GM12878 (cell line): ENCODE results near the gene EME2. TPM values are rescaled to one million over a fixed set of nuclear protein-coding genes. Genes with fewer than 3 reads are reported as not detected.

Experiments used
- ATAC-seq: fragments of 200-7000 bp; cut with Tn5 transposase; 3 replicates; pipeline ENCODE4 v1.9.1; 2020; ENCODE audit warnings: mild to moderate bottlenecking, moderate library complexity
- BruUV-seq: library from RNA; stranded (reverse); fragments of 400-500 nt; replicated peaks from 2 replicates; lab custom pipeline; 2021; lab: Mats Ljungman, UMichigan
- CTCF ChIA-PET: fragments of 300-600 bp; sonication (Branson Sonifier 250); formaldehyde crosslinking; extraction: SDS; loops from one replicate; lab custom pipeline; 2021; ENCODE audit warnings: inconsistent platforms; lab: Yijun Ruan, JAX
- POLR2A ChIA-PET: fragments of 350-600 bp; formaldehyde crosslinking; extraction: SDS; loops from one replicate; lab custom pipeline; 2021; ENCODE audit warnings: inconsistent platforms; lab: Charles Lee
- RAD21 ChIA-PET: fragments of 300-600 bp; sonication (Branson Sonifier 250); formaldehyde crosslinking; loops from one replicate; lab custom pipeline; 2023; ENCODE audit warnings: antibody characterized with exemption; ENCODE audit not compliant: unreplicated experiment; lab: Charles Lee
- SMC1A ChIA-PET: fragments of 300-600 bp; sonication (Branson Sonifier 250); formaldehyde crosslinking; loops from one replicate; lab custom pipeline; 2023; ENCODE audit not compliant: unreplicated experiment, uncharacterized antibody; lab: Charles Lee
- DNase-seq: peaks from one replicate; pipeline ENCODE4 v3.0.0-alpha.2; 2011; ENCODE audit warnings: low read depth, low spot score
- FAIRE-seq: peaks from 3 replicates; lab custom pipeline; 2011; peaks lifted over from hg19 to GRCh38; lab: Jason Lieb, UNC
- H2AFZ ChIP-seq: 2 replicates; pipeline ENCODE4 v1.6.0; 2011; ENCODE audit warnings: low read depth, low read length, control low read depth; ENCODE audit not compliant: control insufficient read depth
- H3K27ac ChIP-seq: 2 replicates; pipeline ENCODE4 v1.5.1; 2011; ENCODE audit warnings: control low read depth; ENCODE audit not compliant: control insufficient read depth, insufficient read depth
- H3K27me3 ChIP-seq, 2 experiments: replicated peaks in 1 of 2; 2 replicates each; pipeline versions ENCODE4 v1.6.0 to v1.6.1; 2011; ENCODE audit warnings: low read length in 1 of 2; ENCODE audit not compliant: control insufficient read depth in 2 of 2, insufficient read depth in 2 of 2
- H3K36me3 ChIP-seq, 2 experiments: 2 replicates each; pipeline ENCODE4 v1.5.1; 2011; ENCODE audit warnings: low read length in 1 of 2; ENCODE audit not compliant: control insufficient read depth in 2 of 2, insufficient read depth in 2 of 2
- H3K4me1 ChIP-seq: 2 replicates; pipeline ENCODE4 v1.6.1; 2011; ENCODE audit warnings: mild to moderate bottlenecking, low read length, moderate library complexity, mixed read lengths; ENCODE audit not compliant: control insufficient read depth, insufficient read depth
- H3K4me2 ChIP-seq: 2 replicates; pipeline ENCODE4 v1.6.0; 2011; ENCODE audit warnings: control low read depth; ENCODE audit not compliant: control insufficient read depth, insufficient read depth
- H3K4me3 ChIP-seq: fragments of 200-600 bp; sonication (generic); 2 replicates; pipeline ENCODE4 v1.5.1; 2016
- H3K79me2 ChIP-seq: 2 replicates; pipeline ENCODE4 v1.6.0; 2011; ENCODE audit warnings: low read length; ENCODE audit not compliant: control insufficient read depth, insufficient read depth
- H3K9ac ChIP-seq: 2 replicates; pipeline ENCODE4 v1.8.0; 2011; ENCODE audit warnings: low read length, control low read depth, mixed read lengths; ENCODE audit not compliant: control insufficient read depth, insufficient read depth
- H3K9me3 ChIP-seq: replicated peaks from 3 replicates; pipeline ENCODE4 v1.5.1; 2011; ENCODE audit warnings: mild to moderate bottlenecking, low read length; ENCODE audit not compliant: control insufficient read depth, insufficient read depth
- H4K20me1 ChIP-seq: 2 replicates; pipeline ENCODE4 v1.6.0; 2011; ENCODE audit not compliant: control insufficient read depth, insufficient read depth
- FOXM1 ChIP-seq: IDR thresholded peaks from 2 replicates; pipeline ENCODE4 v1.6.1; 2012; ENCODE audit warnings: low read depth, mild to moderate bottlenecking, inconsistent platforms, low read length, moderate library complexity
- IKZF2 ChIP-seq, 2 experiments: fragments of 450-650 bp; IDR thresholded peaks; 2 replicates each; pipeline ENCODE4 v1.6.1; 2017; ENCODE audit warnings: mild to moderate bottlenecking in 2 of 2, moderate library complexity in 2 of 2
- MXI1 ChIP-seq: fragments of 150-350 bp; IDR thresholded peaks from 2 replicates; pipeline ENCODE4 v1.6.1; 2011; ENCODE audit warnings: low read depth, mild to moderate bottlenecking, inconsistent platforms, low read length, improper control_type of control experiment
- NBN ChIP-seq: fragments of 450-650 bp; IDR thresholded peaks from 2 replicates; pipeline ENCODE4 v1.6.1; 2016
- RELA ChIP-seq: fragments of 450-650 bp; IDR thresholded peaks from 2 replicates; pipeline ENCODE4 v1.8.0; 2014; ENCODE audit warnings: borderline replicate concordance; ENCODE audit not compliant: partially characterized antibody
- SIN3A ChIP-seq: IDR thresholded peaks from 2 replicates; pipeline ENCODE4 v1.6.1; 2012; ENCODE audit warnings: low read depth, low read length, improper control_type of control experiment
- TCF3 ChIP-seq: IDR thresholded peaks from 2 replicates; pipeline ENCODE4 v1.6.1; 2012; ENCODE audit warnings: low read depth, mild to moderate bottlenecking, low read length, borderline replicate concordance; ENCODE audit not compliant: insufficient read depth
- WGBS: methylation state at CpG from one replicate; pipeline ENCODE4 v1.1.6; 2016; ENCODE audit warnings: low lambda C conversion rate; ENCODE audit not compliant: insufficient replicate concordance, insufficient coverage; ENCODE audit errors: missing lambda C conversion rate; 5-methylcytosine and 5-hydroxymethylcytosine counted together
- in situ Hi-C: fragments of 300-500 bp; cut with MboI; formaldehyde crosslinking; loops from 9 replicates; pipeline ENCODE4 v1.14.3; 2018; ENCODE audit warnings: mixed read lengths
- intact Hi-C: fragments of 100-400 bp; cut with micrococcal nuclease; formaldehyde crosslinking; loops from one replicate; pipeline ENCODE4 v1.14.2; 2022; ENCODE audit not compliant: unreplicated experiment
- polyA plus RNA-seq, 11 experiments: library from polyadenylated mRNA; depleted of rRNA in 4 of 11; unstranded in 6 of 11; stranded (reverse) in 5 of 11; fragments of >200 nt; fragmentation: Nextera tagmentation in 4 of 11; fragmentation: Illumina TruSeq in 1 of 11; extraction: Ambion mirVana in 4 of 11; extraction: Trizol in 1 of 11; gene quantifications; 1 replicate in 1 of 11; 2 replicates in 10 of 11; pipeline versions ENCODE4 v1.2.1 to v1.2.3, GENCODE V29; 2011 to 2016; ENCODE audit warnings: inconsistent platforms in 2 of 11, missing spikeins in 2 of 11, low read depth in 1 of 11
- total RNA-seq, 4 experiments: library from RNA; depleted of rRNA in 3 of 4; stranded (reverse); fragments of >200 nt in 3 of 4; fragmentation: Illumina TruSeq in 1 of 4; extraction: Trizol in 1 of 4; gene quantifications; 2 replicates each; pipeline versions ENCODE4 v1.2.1 to v1.2.3, GENCODE V29; 2013 to 2021
- TF ChIP-seq, protein P1 (sequence below): fragments of 150-350 bp; IDR thresholded peaks from 2 replicates; pipeline ENCODE4 v1.6.1; 2016; ENCODE audit warnings: low read depth, low read length
- TF ChIP-seq, protein P2 (sequence below): IDR thresholded peaks from 2 replicates; pipeline ENCODE4 v1.6.1; 2012; ENCODE audit warnings: low read depth, low read length, improper control_type of control experiment

Gene EME2
- total and polyA plus RNA-seq, 10 of the 15 experiments (the other 5 are each of a cell fraction or from before 2014, with no cell fraction given), result 0.29 to 16.9 (median 4.1) TPM

DNA sequence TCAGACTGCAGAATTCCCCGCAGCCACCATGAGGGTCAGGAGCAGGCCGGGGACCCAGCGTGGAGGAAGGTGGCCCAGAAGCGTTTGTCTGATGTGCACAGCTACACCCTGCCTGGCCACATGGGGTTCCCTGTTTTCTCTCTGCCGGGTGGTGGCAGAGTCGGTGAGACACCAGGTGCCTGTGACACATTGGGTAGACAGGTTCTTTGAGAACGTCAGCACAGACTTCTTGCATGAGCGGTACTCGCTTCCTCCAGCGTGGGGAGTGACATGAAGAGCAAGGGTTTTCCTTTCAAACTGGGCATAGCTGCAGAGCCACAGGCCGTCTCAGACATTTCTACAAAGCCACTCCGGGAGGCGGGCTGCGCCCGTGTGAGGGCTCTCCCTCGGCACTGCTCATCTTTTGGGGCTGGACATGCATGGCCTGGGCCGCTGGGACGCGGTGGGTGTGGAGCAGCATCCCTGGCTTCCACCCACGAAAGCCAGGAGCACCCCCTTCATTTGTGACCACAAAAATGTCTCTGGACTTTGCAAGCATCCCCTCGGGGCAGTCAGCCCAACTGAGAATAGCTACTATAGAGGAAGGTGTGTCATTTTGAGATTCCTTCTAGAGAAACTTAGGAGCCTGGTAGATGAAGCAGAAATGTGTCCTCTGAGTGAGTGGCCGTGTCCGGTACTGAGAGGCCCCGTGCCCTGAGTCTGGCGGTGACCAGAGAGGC is 27.3 kb upstream of the EME2 start:
- in situ Hi-C loops (no loop called here), intact Hi-C loops (no loop called here)
- Histone ChIP-seq H3K4me2 (no peak overlapping the region), H2AFZ (no peak overlapping the region), H3K27me3 (no peaks in the 10 kb centered on the region), H3K36me3 (peaks cover 6 to 13% of the 10 kb centered on the region in 2 experiments), H4K20me1 (no peaks in the 10 kb centered on the region), H3K27ac (no peak overlapping the region), H3K9me3 (no peaks in the 10 kb centered on the region), H3K4me3 (no peak overlapping the region), H3K79me2 (no peaks in the 10 kb centered on the region), H3K9ac (no peak overlapping the region), H3K4me1 (no peaks in the 10 kb centered on the region)
- RAD21 ChIA-PET, result no interaction called here
- POLR2A ChIA-PET, result no interaction called here
- BruUV-seq, result TSS peak; percentile 48
- CTCF ChIA-PET, result no interaction called here
- DNase-seq (no peak), FAIRE-seq (no peak), ATAC-seq (no peak)
- TF ChIP-seq IKZF2 (IDR thresholded peaks at IDR 0.05), result no peak
- SMC1A ChIA-PET, result interaction anchor here (1.0 kb wide), 1 partner anchor 21 kb away, joined by 3 read pairs; no protein-coding TSS in a partner anchor
- 82% methylated on average over 23 of the region's 25 CpGs for whole genome bisulfite sequencing

DNA sequence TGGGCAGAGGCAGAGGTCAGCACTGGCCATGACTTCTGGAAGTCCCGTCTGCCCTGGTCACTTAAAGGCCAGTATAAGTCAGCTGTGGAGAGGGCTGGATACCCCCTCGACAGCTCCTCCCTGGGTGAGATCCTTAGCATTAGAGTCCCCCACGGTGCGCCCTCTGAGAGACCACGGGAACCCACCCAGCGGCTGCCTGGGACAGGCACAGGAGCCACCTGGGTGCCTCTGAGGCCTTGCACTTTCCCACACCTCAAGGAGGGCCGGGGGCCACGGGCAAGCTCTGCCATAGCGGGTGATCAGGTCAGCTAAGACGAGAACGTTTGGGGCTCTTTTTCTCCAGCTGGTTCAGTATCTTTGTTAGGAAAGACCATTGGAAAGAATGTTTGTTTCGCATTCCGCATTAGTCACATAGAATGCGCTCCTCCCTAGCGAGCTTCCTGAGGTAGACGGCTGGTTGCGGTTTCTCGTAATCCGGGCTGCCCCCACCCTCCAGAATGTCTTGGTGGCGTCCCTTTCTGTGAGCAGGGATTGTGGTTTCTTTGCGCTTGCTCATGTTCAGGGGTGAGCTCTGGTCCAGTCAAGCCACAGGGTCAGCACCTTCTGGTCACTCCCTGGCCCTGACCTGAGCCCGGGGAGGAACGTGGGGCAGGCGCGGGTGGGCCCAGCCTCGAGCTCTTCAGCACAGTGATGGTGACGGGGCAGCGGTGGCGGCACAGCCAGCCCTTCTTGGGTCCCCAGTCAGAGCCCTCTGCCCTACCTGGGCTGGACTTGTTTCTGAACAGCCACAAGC is 26.5 kb upstream of the EME2 start:
- no peak for DNase-seq
- no peak overlapping the region for H3K4me2 ChIP-seq
- CTCF ChIA-PET, result no interaction called here
- ATAC-seq, result no peak
- no peak for FAIRE-seq
- no peaks in the 10 kb centered on the region for H3K27me3 ChIP-seq
- H3K79me2 ChIP-seq, result no peaks in the 10 kb centered on the region
- no peak overlapping the region for H3K27ac ChIP-seq
- in situ Hi-C loops (no loop called here), intact Hi-C loops (no loop called here)
- no peaks in the 10 kb centered on the region for H4K20me1 ChIP-seq
- H3K9me3 ChIP-seq, result no peaks in the 10 kb centered on the region
- H3K4me1 ChIP-seq, result no peaks in the 10 kb centered on the region
- peaks cover 6 to 13% of the 10 kb centered on the region in 2 experiments for H3K36me3 ChIP-seq
- no TSS peak for BruUV-seq
- H3K4me3 ChIP-seq, result no peak overlapping the region
- H3K9ac ChIP-seq, result no peak overlapping the region
- SMC1A ChIA-PET, result interaction anchor here (1.0 kb wide), 1 partner anchor 21 kb away, joined by 3 read pairs; no protein-coding TSS in a partner anchor
- no peak overlapping the region for H2AFZ ChIP-seq
- RAD21 ChIA-PET, result no interaction called here
- 96% methylated on average over 29 of the region's 29 CpGs for whole genome bisulfite sequencing
- POLR2A ChIA-PET, result interaction anchor here (0.5 kb wide), 1 partner anchor 176 kb away, joined by 3 read pairs; no protein-coding TSS in a partner anchor
- TF ChIP-seq FOXM1 (no peak), NBN (no peak), TCF3 (no peak), RELA (no peak), MXI1 (no peak), SIN3A (no peak)
- TF ChIP-seq, protein P1, sequence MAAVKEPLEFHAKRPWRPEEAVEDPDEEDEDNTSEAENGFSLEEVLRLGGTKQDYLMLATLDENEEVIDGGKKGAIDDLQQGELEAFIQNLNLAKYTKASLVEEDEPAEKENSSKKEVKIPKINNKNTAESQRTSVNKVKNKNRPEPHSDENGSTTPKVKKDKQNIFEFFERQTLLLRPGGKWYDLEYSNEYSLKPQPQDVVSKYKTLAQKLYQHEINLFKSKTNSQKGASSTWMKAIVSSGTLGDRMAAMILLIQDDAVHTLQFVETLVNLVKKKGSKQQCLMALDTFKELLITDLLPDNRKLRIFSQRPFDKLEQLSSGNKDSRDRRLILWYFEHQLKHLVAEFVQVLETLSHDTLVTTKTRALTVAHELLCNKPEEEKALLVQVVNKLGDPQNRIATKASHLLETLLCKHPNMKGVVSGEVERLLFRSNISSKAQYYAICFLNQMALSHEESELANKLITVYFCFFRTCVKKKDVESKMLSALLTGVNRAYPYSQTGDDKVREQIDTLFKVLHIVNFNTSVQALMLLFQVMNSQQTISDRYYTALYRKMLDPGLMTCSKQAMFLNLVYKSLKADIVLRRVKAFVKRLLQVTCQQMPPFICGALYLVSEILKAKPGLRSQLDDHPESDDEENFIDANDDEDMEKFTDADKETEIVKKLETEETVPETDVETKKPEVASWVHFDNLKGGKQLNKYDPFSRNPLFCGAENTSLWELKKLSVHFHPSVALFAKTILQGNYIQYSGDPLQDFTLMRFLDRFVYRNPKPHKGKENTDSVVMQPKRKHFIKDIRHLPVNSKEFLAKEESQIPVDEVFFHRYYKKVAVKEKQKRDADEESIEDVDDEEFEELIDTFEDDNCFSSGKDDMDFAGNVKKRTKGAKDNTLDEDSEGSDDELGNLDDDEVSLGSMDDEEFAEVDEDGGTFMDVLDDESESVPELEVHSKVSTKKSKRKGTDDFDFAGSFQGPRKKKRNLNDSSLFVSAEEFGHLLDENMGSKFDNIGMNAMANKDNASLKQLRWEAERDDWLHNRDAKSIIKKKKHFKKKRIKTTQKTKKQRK, result no peak
- TF ChIP-seq, protein P2, sequence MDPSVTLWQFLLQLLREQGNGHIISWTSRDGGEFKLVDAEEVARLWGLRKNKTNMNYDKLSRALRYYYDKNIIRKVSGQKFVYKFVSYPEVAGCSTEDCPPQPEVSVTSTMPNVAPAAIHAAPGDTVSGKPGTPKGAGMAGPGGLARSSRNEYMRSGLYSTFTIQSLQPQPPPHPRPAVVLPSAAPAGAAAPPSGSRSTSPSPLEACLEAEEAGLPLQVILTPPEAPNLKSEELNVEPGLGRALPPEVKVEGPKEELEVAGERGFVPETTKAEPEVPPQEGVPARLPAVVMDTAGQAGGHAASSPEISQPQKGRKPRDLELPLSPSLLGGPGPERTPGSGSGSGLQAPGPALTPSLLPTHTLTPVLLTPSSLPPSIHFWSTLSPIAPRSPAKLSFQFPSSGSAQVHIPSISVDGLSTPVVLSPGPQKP, result no peak
